Chondrocyte (in vitro differentiated cells): Measurements from ENCODE around the gene AFAP1. TPM values are rescaled to one million over a fixed set of nuclear protein-coding genes. Genes with fewer than 3 reads are reported as not detected.
A peak's percentile ranks its signal among the peaks of the same experiment; 100 is the strongest.

Experiments used
- DNase-seq: peaks from one replicate; pipeline ENCODE4 v3.0.0; 2021; ENCODE audit warnings: mixed read lengths, low spot score
- H3K27ac Mint-ChIP-seq: one replicate; pipeline ENCODE4 v1.8.0; 2021; ENCODE audit warnings: mild to moderate bottlenecking, moderate library complexity, mixed read lengths; ENCODE audit not compliant: unreplicated experiment
- H3K27me3 Mint-ChIP-seq: 2 replicates; pipeline ENCODE4 v1.8.0; 2021; ENCODE audit warnings: low read depth, mixed read lengths
- H3K36me3 Mint-ChIP-seq: 2 replicates; pipeline ENCODE4 v1.8.0; 2021; ENCODE audit warnings: low read depth, mixed read lengths
- H3K4me1 Mint-ChIP-seq: 2 replicates; pipeline ENCODE4 v1.8.0; 2021; ENCODE audit warnings: low read depth, mild to moderate bottlenecking, mixed read lengths
- H3K4me3 Mint-ChIP-seq: one replicate; pipeline ENCODE4 v1.8.0; 2021; ENCODE audit warnings: mild to moderate bottlenecking, moderate library complexity, mixed read lengths; ENCODE audit not compliant: unreplicated experiment
- H3K9me3 Mint-ChIP-seq: 2 replicates; pipeline ENCODE4 v1.8.0; 2021; ENCODE audit warnings: low read depth, mixed read lengths
- CTCF ChIP-seq: fragments of 200-600 bp; sonication (generic); IDR thresholded peaks from 2 replicates; pipeline ENCODE4 v1.5.0; 2021; ENCODE audit warnings: antibody characterized with exemption, mild to moderate bottlenecking, moderate library complexity
- total RNA-seq: library from RNA; stranded (reverse); gene quantifications from 3 replicates; pipeline ENCODE4 v1.2.1, GENCODE V29; 2021

Gene AFAP1
- total RNA-seq, 1 donor from 2014 or later = 118 TPM

- Mint-ChIP-seq H3K4me1 (peaks cover 24% of the 10 kb centered on the region), H3K36me3 (no peaks in the 10 kb centered on the region), H3K4me3 (no peak overlapping the region), H3K27ac (no peak overlapping the region), H3K27me3 (no peaks in the 10 kb centered on the region), H3K9me3 (no peaks in the 10 kb centered on the region)
- TF ChIP-seq CTCF = no peak
- no peak for DNase-seq
Measured at GRCh38 chr4:7979652-7979968, 39.9 kb upstream of the AFAP1 start.

- Mint-ChIP-seq H3K9me3 (no peaks in the 10 kb centered on the region), H3K27ac (no peak overlapping the region), H3K27me3 (no peaks in the 10 kb centered on the region), H3K4me3 (no peak overlapping the region), H3K4me1 (peaks cover 24% of the 10 kb centered on the region), H3K36me3 (no peaks in the 10 kb centered on the region)
- DNase-seq = no peak
- TF ChIP-seq CTCF = no peak
Measured at GRCh38 chr4:7978907-7979651, 39.4 kb upstream of the AFAP1 start.

- Mint-ChIP-seq H3K4me1 (peaks cover 28% of the 10 kb centered on the region), H3K27ac (peak overlapping the region; percentile 12), H3K9me3 (no peaks in the 10 kb centered on the region), H3K27me3 (no peaks in the 10 kb centered on the region), H3K36me3 (no peaks in the 10 kb centered on the region), H3K4me3 (no peak overlapping the region)
- no peak for DNase-seq
- TF ChIP-seq CTCF = no peak
Measured at GRCh38 chr4:7978489-7978888, 38.8 kb upstream of the AFAP1 start.

GRCh38 chr4:7976634-7977033, 37.0 kb upstream of the AFAP1 start:
- H3K27me3 Mint-ChIP-seq = no peaks in the 10 kb centered on the region
- H3K4me1 Mint-ChIP-seq = peaks cover 40% of the 10 kb centered on the region
- no peak overlapping the region for H3K27ac Mint-ChIP-seq
- H3K36me3 Mint-ChIP-seq = no peaks in the 10 kb centered on the region
- TF ChIP-seq CTCF = no peak
- no peaks in the 10 kb centered on the region for H3K9me3 Mint-ChIP-seq
- DNase-seq = no peak
- no peak overlapping the region for H3K4me3 Mint-ChIP-seq

GRCh38 chr4:7976025-7976424, 36.4 kb upstream of the AFAP1 start:
- H3K4me3 Mint-ChIP-seq = no peak overlapping the region
- no peaks in the 10 kb centered on the region for H3K36me3 Mint-ChIP-seq
- no peaks in the 10 kb centered on the region for H3K27me3 Mint-ChIP-seq
- H3K27ac Mint-ChIP-seq = no peak overlapping the region
- H3K4me1 Mint-ChIP-seq = peaks cover 40% of the 10 kb centered on the region
- no peak for TF ChIP-seq CTCF
- DNase-seq = no peak
- H3K9me3 Mint-ChIP-seq = no peaks in the 10 kb centered on the region
